HG03280 (cell line): ENCODE results near the gene CDC42EP2.
"Not testable (repeated sequence)": the region's sequence is repeated elsewhere in the genome, so short reads cannot be mapped to it uniquely, and the experiment has no call there.

Experiments used
- ATAC-seq: cut with Tn5 transposase; IDR thresholded peaks from one replicate; pipeline ENCODE4 v1.9.1; 2021; ENCODE audit warnings: mild to moderate bottlenecking, moderate library complexity; ENCODE audit not compliant: unreplicated experiment

CDC42EP2 gene

GRCh38 chr11:65317025-65317786, 2.5 kb downstream of the CDC42EP2 start:
- no peak for ATAC-seq

- ATAC-seq, result no peak
Observed at GRCh38 chr11:65320386-65321075, 5.9 kb downstream of the CDC42EP2 start.

GRCh38 chr11:65321076-65321475, 6.4 kb downstream of the CDC42EP2 start:
- ATAC-seq, result no peak

- no peak for ATAC-seq
Observed at GRCh38 chr11:65321828-65322485, 7.3 kb downstream of the CDC42EP2 start.

- no peak for ATAC-seq
Observed at GRCh38 chr11:65323813-65324212, 9.1 kb downstream of the CDC42EP2 start.

GRCh38 chr11:65325435-65325834, 10.8 kb downstream of the CDC42EP2 start:
- no peak for ATAC-seq

GRCh38 chr11:65327021-65327420, 12.4 kb downstream of the CDC42EP2 start:
- ATAC-seq, result no peak

GRCh38 chr11:65329478-65329877, 14.8 kb downstream of the CDC42EP2 start:
- no peak for ATAC-seq

GRCh38 chr11:65329944-65330403, 15.3 kb downstream of the CDC42EP2 start:
- no peak for ATAC-seq

GRCh38 chr11:65330544-65330943, 15.9 kb downstream of the CDC42EP2 start:
- ATAC-seq, result no peak

- not testable (repeated sequence) for ATAC-seq
Observed at GRCh38 chr11:65332591-65332990, 17.9 kb downstream of the CDC42EP2 start.

- no peak for ATAC-seq
Observed at GRCh38 chr11:65334696-65335295, 20.1 kb downstream of the CDC42EP2 start.

- no peak for ATAC-seq
Observed at GRCh38 chr11:65338676-65339075, 24.0 kb downstream of the CDC42EP2 start.

- no peak for ATAC-seq
Observed at GRCh38 chr11:65340226-65340625, 25.6 kb downstream of the CDC42EP2 start.

- ATAC-seq, result no peak
Observed at GRCh38 chr11:65341856-65342255, 27.2 kb downstream of the CDC42EP2 start.

- no peak for ATAC-seq
Observed at GRCh38 chr11:65351511-65351910, 36.8 kb downstream of the CDC42EP2 start.

GRCh38 chr11:65352783-65353182, 38.1 kb downstream of the CDC42EP2 start:
- ATAC-seq, result no peak

GRCh38 chr11:65353376-65353775, 38.7 kb downstream of the CDC42EP2 start:
- ATAC-seq, result no peak

- no peak for ATAC-seq
Observed at GRCh38 chr11:65353900-65354264, 39.2 kb downstream of the CDC42EP2 start.

GRCh38 chr11:65354265-65355012, 39.8 kb downstream of the CDC42EP2 start, which contains the start of gene TIGD3:
TSS of gene TIGD3 (plus strand) at chr11:65354751. CDS start at chr11:65355809, 1,058 bp downstream.
- ATAC-seq, result peak; percentile 91
